HL-60/S4 treated with phorbol 12-myristate 13-acetate at 8.2 ng/mL for 4 days and 3 days (cell line): ENCODE data around the gene BRD9.
"Not testable (repeated sequence)": the region's sequence is repeated elsewhere in the genome, so short reads cannot be mapped to it uniquely, and the experiment has no call there.

Experiments
- in situ Hi-C: fragments of 300-500 bp; cut with MboI; formaldehyde crosslinking; loops from 2 replicates; pipeline ENCODE4 v1.15.0; 2022; ENCODE audit warnings: low sequenced_read_pairs

BRD9 gene

GRCh38 chr5:847736-848135 is 44.9 kb downstream of the BRD9 start:
- in situ Hi-C loops: not testable (repeated sequence)

GRCh38 chr5:847212-847611 is 45.4 kb downstream of the BRD9 start:
- in situ Hi-C loops: not testable (repeated sequence)

GRCh38 chr5:846602-847091 is 46.0 kb downstream of the BRD9 start:
- in situ Hi-C loops: not testable (repeated sequence)

- in situ Hi-C loops: not testable (repeated sequence)
Observed at GRCh38 chr5:845676-846601, 46.7 kb downstream of the BRD9 start.

GRCh38 chr5:845031-845675 is 47.4 kb downstream of the BRD9 start:
- in situ Hi-C loops: not testable (repeated sequence)

- in situ Hi-C loops: not testable (repeated sequence)
Observed at GRCh38 chr5:844426-844825, 48.2 kb downstream of the BRD9 start.

GRCh38 chr5:843926-844325 is 48.7 kb downstream of the BRD9 start:
- in situ Hi-C loops: not testable (repeated sequence)

GRCh38 chr5:843371-843770 is 49.2 kb downstream of the BRD9 start:
- in situ Hi-C loops: not testable (repeated sequence)

- in situ Hi-C loops: not testable (repeated sequence)
Observed at GRCh38 chr5:842402-843221, 50.0 kb downstream of the BRD9 start.

GRCh38 chr5:841531-842401 is 50.8 kb downstream of the BRD9 start:
- in situ Hi-C loops: not testable (repeated sequence)

GRCh38 chr5:840974-841435 is 51.6 kb downstream of the BRD9 start:
- in situ Hi-C loops: not testable (repeated sequence)

- in situ Hi-C loops: not testable (repeated sequence)
Observed at GRCh38 chr5:840118-840973, 52.3 kb downstream of the BRD9 start.

- in situ Hi-C loops: not testable (repeated sequence)
Observed at GRCh38 chr5:838431-838851, 54.2 kb downstream of the BRD9 start.

- in situ Hi-C loops: not testable (repeated sequence)
Observed at GRCh38 chr5:837621-838121, 54.9 kb downstream of the BRD9 start.

- in situ Hi-C loops: not testable (repeated sequence)
Observed at GRCh38 chr5:835933-836612, 56.5 kb downstream of the BRD9 start.

GRCh38 chr5:834013-834412 is 58.6 kb downstream of the BRD9 start:
- in situ Hi-C loops: not testable (repeated sequence)

- in situ Hi-C loops: not testable (repeated sequence)
Observed at GRCh38 chr5:828194-828593, 64.4 kb downstream of the BRD9 start.

GRCh38 chr5:825544-825943 is 67.1 kb downstream of the BRD9 start:
- in situ Hi-C loops: not testable (repeated sequence)
